Keratinocyte (primary cell): ENCODE measurements around the gene ST8SIA6.

Experiments used
- EZH2 ChIP-seq: IDR thresholded peaks from one replicate; pipeline ENCODE4 v1.6.1; 2012; ENCODE audit warnings: inconsistent platforms, mild to moderate bottlenecking, low read length, moderate library complexity
- TF ChIP-seq, protein P1 (sequence below), 3 experiments: IDR thresholded peaks in 1 of 3; conservative IDR thresholded peaks in 1 of 3; optimal IDR thresholded peaks in 1 of 3; 2 replicates in 2 of 3; 3 replicates in 1 of 3; pipeline versions ENCODE3 to v1.5.1; 2011; ENCODE audit warnings: low read length in 3 of 3, mild to moderate bottlenecking in 3 of 3, moderate library complexity in 2 of 3, control low read depth in 1 of 3, inconsistent platforms in 1 of 3; ENCODE audit not compliant: insufficient read depth in 2 of 3; ENCODE audit errors: extremely low read depth in 1 of 3

GRCh38 chr10:17428351-17429097 is 25.9 kb downstream of the ST8SIA6 start:
- TF ChIP-seq, protein P1, sequence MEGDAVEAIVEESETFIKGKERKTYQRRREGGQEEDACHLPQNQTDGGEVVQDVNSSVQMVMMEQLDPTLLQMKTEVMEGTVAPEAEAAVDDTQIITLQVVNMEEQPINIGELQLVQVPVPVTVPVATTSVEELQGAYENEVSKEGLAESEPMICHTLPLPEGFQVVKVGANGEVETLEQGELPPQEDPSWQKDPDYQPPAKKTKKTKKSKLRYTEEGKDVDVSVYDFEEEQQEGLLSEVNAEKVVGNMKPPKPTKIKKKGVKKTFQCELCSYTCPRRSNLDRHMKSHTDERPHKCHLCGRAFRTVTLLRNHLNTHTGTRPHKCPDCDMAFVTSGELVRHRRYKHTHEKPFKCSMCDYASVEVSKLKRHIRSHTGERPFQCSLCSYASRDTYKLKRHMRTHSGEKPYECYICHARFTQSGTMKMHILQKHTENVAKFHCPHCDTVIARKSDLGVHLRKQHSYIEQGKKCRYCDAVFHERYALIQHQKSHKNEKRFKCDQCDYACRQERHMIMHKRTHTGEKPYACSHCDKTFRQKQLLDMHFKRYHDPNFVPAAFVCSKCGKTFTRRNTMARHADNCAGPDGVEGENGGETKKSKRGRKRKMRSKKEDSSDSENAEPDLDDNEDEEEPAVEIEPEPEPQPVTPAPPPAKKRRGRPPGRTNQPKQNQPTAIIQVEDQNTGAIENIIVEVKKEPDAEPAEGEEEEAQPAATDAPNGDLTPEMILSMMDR (optimal IDR thresholded peaks at IDR 0.05 in 1 of 3, IDR thresholded peaks at IDR 0.05 in 1 of 3, conservative IDR thresholded peaks at IDR 0.05 in 1 of 3; ENCODE audit: extremely low read depth in 1 of 3, insufficient read depth in 2 of 3, low read length in 3 of 3): no peak
- TF ChIP-seq EZH2: no peak
